Activated CD8-positive, alpha-beta memory T cell treated with anti-CD3 and anti-CD28 coated beads, Interleukin-2, amount 50 U/mL, for 1 hour (primary cell): ENCODE results near the gene TRIM44.
"Not testable (repeated sequence)": the region's sequence is repeated elsewhere in the genome, so short reads cannot be mapped to it uniquely, and the experiment has no call there.

Experiments
- DNase-seq: peaks from one replicate; pipeline ENCODE4 v3.0.0-alpha.2; 2020; ENCODE audit errors: extremely low read depth

The TRIM44 gene

DNA sequence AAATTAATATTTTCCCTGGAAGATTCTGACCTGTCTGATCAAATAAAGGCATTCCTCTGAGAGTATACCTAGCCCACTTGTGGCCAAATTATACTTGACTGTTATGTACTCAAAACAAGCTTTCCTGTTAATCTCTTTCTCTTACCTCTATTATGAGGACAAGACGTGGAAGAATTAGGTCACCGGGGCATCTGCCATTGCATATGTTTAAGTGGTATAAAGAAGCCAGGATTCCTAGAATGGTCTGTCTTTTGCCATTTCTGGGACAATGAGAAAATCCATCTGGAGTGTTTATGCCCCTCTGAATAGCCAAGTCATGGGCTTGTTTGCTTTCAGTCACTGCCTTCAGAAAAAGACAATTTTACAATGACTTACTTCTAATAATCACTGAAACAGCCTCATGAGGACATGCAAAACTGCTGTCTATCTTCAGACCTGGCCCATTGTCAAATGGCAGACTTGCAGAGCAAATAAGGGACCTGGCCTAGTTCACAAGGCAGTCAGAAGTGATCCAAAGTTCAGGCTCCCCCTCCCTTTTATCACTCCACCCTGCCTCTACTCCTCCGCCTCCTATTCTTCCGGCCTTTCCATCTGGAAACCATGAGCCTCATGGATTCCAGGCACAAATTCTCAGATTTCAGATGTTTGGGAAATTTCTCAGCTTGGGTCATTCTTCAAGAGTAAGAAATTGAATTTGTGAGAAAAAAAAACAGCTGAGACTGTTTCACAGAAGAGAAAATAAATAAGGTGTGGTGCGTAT lies 153.2 kb downstream of the TRIM44 start:
- DNase-seq = no peak

DNA sequence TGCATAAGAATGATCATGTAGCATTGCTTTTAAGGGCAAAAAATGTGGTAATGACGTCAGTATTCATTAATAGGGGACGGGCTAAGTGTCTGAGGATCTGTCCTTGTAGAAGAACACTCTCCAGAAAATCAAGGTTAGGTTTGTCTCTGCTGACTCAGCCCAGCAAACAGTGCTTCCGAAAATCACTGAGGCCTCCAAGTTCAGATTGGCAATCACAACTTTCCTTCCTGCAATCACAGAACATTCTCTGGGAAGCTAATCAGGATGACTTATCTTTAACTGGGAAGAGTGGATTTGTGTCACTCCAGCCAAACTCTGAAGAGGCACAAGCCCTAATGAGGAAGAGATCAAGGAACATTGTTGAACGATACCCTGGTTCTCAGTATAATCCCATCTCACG lies 158.0 kb downstream of the TRIM44 start:
- no peak for DNase-seq

DNA sequence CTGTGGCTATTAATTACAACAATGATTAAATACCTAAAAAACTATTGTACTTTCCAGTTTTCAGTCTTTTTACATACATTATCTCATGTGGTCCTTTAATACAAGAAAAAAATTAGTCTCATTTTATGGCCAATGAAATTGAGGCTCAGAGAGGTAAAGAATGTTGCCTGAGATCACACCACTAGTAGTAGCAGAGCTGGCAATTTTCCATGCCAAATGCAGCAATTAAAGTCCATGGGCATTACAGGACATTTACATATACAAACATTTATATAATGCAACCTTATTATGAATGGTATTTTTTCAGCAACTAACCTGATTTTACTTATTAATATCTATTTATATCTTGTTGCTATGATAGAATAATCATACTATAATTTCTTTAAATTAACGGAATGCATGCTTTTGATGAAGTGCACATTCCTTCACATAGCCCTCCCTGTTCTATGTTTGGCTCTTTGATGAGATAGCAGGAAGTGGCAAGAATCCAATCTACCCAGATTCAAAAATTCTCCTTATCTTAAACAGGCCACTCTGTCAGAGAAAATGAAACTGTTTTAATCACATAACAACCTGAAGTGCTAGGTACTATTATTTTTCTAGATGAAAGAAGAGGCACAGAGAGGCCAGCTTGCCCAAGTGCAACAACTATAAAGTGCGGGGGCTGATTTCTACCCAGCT lies 160.4 kb downstream of the TRIM44 start:
- DNase-seq = no peak

DNA sequence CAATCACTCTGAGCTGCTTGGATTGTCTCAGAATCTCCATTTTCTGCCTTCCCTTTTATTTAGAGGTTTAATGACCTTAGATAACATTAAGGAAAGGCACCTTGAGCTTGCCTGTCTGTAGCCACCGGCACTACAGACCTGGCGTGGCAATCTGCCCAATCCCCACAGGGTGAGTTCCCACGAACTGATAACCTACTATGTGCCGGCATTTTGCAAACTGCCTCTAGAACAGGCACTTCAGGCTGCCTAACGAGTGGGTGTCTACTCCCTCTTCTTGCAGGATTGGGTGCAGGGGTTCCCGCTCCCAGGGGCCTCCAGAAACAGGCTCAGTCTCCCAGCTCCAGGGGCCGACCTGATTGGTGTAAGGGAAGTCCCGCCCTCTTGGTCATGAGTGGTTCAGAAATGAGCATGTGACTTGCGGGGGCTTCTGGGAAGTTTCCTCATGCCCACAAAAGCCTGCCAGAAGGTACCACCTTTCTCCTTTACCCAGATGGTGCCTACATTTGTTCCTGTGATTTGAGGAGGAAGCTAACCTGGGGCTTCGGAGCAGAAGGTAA lies 161.2 kb downstream of the TRIM44 start:
- DNase-seq = no peak

DNA sequence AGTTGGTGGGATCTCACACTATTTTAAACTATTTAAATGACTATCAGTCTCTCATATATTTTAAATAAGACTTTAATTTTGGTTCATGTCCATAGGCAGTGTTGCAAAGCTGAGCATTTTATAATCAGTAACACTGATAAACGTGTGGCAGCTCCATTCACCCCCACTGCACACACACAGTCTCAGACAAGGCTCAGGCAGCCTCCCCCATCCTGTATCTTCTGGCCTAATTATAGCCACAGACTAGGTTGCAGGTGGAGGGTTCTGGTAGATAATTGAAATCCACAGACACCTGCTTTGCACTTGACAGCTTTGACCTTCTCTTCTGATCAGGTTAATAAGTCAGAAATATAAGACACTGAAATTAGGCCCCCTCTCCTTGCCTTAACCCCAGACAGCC lies 162.8 kb downstream of the TRIM44 start:
- no peak for DNase-seq

DNA sequence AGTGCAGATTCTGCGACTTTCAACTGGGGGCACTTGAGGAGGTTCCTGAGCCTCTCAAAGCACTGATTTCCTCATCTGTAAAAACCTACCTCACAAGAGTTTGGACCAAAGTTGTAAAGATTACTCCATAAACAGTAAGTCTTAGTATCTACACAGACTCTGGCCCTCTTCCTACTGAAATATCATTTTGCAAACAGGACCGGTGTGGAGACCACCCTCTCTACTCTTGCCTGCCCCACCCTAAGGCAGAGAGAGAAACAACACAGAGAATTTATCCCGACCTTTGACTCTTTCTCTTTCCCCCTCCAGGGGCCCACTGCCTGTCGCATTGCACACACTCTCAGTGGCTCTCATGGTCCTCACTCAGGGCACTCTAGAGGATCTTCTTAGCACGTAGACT lies 163.4 kb downstream of the TRIM44 start:
- no peak for DNase-seq

DNA sequence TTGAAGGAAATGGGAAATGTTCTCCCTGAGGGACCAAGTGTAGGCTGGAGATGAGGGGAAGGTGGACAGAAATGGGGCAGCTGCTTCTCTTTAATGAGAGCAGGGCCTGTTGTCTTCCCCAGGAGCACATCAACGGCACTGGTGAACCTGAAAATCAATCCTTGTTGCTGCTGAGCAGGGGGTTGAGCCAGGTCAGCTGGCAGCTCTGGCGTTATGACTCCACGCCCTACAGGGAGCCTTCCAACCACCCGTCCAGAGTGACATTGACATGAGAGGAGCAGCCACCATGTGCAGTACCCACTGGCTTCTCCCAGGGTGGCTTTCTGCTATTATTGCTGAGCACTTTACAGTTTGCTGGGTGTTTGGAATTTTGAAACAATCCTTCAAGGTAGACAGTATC lies 164.4 kb downstream of the TRIM44 start:
- DNase-seq = no peak

DNA sequence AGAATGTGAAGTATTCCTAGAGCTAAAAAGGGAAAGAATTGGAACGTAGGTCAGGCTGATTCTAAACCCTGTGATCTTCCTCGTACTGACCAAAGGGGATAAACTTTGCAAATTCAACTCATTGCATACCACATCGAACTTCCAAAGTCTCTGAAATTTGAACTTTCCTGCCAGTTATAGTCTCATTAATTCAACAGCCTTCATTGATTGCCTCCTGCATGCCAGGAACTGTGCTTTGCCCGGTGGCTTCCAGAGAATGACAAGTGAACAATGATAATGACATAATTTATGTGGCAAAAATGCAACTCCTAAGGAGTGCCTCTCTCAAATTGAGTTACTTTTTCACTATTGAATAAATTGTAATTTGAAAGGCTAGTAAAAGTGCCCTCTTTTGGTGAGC lies 173.6 kb downstream of the TRIM44 start:
- DNase-seq = no peak

DNA sequence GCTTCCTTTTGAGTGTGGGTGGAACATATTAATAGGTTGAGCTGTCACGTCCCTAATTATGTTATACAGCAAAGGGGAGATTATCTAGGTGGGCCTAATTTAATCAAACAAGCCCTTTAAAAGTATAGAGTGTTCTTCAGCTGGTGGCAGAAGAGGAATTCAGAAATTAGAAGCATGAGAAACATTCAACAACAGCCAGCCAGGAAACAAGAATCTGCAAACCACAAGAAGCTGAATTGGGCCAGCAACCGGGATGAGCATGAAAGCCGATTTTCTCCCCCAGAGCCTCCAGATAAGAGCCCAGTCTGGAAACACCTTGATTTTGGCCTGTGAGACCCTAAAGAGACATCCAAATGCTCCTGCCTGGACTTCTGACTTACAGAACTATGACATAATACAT lies 175.5 kb downstream of the TRIM44 start:
- no peak for DNase-seq

DNA sequence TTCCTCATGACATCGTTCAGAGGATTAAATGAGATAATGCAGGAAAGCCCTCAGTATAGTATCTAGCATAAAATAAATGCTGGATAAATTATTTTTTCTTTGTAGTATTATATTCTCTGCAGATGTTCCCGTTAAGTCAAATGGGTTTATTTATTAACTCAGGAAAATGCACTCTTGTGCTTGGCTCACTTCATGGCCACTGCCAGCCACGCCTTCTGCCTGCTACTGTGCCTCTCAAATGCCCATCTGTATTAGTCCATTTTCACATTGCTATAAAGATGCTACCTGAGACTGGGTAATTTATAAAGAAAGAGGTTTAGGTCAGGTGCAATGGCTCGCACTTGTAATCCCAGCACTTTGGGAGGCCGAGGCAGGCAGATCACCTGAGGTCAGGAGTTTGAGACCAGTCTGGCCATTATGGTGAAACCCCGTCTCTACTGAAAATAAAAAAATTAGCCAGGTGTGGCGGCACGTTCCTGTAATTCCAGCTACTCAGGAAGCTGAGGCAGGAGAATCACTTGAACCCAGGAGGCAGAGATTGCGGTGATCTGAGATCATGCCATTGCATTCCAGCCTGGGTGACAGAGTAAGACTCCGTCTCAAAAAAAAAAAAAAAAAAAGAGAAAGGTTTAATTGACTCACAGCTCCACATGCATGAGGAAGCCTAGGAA lies 176.3 kb downstream of the TRIM44 start:
- not testable (repeated sequence) for DNase-seq

DNA sequence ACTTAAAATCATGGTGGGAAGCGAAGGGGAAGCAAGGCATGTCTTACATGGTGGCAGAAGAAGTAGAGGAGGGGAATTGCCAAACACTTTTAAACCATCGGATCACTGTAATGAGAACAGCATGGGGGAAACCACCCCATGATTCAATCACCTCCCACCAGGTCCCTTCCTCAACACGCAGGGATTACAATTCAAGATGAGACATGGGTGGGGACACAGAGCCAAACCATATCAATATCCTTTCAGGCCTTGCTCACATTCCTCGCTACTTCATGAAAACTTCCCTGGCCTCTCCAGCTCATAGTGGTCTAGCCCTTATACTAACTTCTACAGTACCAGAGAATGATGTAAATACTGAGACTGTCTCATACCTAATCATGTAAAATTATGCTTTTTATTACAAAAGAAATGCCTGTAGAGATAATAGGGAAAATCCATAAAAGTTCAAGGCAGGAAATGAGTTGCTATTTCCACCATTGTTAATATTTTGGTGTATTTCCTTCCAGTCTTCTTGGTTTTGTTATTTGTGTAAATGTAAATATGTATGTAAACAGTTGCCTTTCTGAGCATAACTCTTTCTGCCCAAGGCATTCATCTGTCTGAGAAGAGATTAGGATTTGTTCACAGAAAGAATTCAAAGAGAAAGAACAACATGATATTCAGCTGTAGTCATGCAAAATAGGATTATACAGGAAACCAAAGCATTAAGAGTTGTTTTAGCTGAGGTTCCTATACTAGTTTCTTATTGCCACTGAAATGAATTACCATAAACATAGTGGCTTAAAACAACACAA lies 177.0 kb downstream of the TRIM44 start:
- no peak for DNase-seq

DNA sequence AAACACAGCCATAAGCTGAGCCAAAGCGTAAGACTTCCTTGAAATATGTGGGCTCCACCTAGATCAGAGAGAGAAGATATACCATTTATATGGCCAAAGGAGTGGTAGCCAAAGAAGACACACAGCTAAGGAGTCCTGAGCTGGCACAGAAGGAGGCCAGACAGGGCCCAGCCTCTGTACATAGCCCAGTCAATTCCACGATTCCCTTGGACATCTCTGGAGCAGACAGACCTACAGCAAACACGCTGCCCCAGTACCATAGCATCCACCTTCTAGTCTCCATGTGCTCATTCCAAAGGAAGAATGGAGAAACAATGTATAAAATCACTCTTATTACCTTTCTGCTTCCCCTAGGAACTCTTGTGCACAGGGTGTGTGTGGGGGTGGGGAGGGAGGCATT lies 179.2 kb downstream of the TRIM44 start:
- no peak for DNase-seq

DNA sequence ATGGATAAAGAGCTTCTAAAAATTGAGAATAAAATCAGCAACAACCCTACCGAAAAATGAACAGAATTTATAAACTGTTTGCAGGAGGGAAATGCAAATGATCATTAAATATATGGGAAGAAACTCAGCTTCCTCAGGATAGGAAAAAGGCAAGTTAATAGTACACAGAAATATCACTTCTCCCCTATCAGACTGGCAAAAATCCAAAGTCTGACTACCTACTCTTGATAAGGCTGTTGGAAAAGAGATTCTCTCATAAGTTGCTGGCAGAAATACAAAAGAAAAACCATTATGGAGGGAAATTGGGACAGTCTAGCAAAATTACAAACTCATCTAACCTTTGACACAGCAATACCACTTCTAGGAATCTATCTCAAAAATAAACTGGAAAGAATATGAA lies 180.4 kb downstream of the TRIM44 start:
- DNase-seq = no peak

DNA sequence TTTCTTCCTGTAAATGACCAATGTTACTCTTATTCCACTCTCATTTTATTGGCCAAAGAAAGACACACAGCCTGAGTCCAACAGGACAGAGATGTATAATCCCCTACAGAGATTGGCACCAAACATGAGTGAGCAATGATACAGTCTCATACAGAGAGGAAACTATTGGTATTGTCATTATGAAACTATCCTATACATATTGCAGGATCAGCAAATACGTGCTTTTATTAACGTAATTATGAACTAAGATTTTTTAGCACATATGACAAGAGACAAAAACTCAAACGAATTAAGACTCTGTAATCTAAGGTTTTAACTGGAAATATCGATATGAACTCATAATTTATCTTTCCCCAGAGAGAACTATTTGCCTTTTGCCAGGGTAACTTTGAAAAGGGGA lies 182.0 kb downstream of the TRIM44 start:
- no peak for DNase-seq

DNA sequence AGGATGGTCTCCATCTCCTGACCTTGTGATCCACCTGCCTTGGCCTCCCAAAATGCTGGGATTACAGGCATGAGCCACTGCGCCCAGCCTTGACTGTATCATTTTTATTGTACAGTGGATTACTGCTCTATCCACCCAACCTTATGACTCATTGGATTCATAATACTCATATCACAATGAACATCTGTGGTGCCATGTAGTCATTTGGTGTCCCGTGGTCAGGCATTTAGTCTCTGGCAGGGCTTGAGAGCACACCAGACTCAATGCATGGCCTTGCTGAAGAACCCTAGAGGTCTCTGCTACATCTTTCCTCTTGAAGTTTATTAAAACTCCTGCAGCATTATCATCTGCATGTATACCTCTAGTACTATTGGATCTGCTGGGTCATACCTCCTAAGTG lies 183.3 kb downstream of the TRIM44 start:
- DNase-seq = no peak

DNA sequence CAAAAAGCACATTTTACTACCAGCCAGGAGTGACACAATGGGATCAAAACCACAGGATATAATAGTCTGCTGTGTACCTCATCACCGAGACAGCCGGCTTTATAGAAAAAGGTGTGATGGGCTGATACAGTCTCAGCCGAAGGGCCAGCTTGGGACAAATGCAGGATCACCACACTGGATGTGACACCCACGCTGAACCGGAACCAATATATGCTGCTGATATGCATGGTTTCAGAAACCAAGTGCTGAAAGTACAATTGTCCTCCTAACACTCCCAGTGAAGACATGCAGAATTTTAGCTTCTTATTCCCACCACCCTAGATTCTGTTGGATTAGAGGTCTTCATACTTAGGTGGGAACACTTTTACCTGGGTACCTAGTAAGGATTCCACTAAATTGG lies 184.3 kb downstream of the TRIM44 start:
- no peak for DNase-seq

DNA sequence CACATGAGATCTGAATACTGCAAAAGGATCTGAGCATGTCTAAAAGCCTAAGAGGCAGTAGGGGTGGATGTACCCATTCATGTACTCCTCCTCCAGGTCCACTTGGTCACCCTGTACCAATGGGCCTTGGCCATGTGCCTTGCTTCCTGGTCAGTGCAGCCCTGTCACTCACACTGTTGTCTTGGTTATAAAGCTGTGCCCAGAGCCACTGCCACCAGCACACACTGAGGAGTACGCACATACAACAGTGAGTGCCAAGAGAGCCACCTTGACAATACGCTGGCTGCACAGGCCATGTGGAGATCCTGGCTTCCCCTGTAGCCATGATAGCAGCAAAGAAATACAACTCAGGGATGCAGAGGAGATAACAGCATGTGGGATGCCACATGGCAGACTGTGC lies 184.9 kb downstream of the TRIM44 start:
- no peak for DNase-seq

DNA sequence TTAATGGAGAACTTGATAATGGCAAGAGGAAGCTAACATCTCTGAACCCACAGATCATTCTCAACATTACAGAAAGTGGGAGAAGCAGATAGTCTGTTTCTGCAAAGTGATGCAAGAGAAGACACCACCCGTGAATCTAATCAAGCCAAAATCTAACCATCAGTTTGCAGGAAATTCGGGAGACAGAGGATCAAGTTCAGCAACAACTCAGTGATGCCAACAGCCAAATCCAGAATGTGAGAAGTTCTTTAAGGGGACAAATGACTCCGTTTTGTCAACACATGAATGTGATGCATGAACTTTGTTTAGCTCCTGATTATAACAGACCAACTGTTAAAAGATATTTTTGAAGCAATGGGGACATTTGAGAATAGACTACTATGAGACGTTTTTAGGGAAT lies 186.0 kb downstream of the TRIM44 start:
- DNase-seq = no peak

DNA sequence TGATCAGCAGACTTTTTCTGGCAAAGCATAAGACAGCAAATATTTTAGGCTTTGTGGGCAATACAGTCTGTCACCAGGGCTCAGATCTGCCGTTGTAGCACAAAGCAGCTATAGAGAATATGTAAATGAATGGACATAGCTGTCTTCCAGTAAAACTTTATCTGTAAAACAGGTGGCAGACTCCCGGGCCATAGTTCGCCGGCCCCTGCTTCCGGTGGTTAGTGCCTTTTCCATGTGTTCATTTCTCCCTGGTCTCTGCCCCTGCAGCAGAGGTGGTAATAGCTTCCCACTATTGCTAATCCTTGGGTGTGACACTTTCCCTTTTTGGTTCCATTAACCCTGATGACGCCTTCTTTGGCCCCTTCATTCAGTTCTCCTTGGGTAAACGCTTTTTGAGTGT lies 187.6 kb downstream of the TRIM44 start:
- no peak for DNase-seq

DNA sequence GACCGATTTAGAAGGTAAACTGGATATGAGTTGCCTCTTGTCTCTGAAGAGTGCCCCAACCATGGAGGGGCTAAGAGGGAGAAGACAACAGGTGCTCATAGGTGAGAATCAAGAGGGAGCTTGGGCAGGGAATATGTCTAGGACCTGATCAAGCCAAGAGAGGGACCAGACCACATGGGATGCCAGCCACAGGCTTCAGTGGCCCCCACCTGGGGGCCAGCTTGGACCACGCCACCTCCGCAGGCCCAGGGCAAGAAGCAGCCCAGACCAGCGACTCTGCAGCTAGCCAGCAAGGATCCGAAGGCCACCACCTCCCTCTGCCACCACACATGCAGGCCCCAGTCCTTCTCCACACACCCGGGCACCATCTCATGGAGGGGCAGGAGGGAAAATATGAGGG lies 188.8 kb downstream of the TRIM44 start:
- no peak for DNase-seq

DNA sequence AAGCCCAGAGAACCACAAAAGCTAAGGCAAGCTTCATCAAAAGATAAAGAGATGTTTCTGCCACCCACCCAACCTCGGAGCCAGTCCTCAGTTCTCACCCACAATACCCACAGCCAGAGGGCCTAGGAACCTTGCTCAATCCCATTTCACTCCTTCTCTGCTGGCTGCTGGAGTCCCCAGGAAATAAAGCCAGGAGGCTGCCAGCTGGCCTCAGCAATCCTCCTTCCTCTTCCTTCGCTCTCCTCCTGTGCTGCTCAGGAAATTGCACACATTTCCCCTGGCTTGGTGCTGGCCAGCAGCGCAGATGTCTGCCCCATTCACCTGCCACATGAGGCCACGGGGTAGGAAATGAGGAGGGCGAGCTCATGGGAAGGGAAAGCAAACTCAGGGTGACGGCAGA lies 189.5 kb downstream of the TRIM44 start:
- DNase-seq = no peak

DNA sequence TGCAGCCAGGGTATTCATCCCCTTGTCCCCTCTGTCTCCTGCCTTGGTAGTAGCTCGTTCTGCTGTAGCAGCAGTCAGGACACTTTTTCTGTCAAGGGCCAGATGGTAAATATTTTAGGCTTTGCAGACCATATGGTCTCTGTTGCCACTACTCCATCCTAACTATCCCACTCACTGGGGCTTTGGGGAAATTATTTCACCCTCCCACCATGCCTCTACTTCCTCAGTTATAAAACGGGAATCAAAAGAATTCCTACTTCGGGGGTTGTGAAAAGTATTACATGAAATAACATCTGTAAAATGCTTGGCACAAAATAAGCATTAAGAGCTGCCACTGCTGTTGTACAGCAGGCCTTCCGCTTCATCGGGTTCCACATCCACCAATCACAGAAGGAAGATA lies 191.4 kb downstream of the TRIM44 start:
- no peak for DNase-seq
